Dermis blood vessel endothelial cell (primary cell): ENCODE data around the gene GALT. TPM values are rescaled to one million over a fixed set of nuclear protein-coding genes. Genes with fewer than 3 reads are reported as not detected.

Experiments
- DNase-seq: peaks from one replicate; pipeline ENCODE4 v3.0.0; 2010
- total RNA-seq: library from RNA; depleted of rRNA; stranded (reverse); fragments of >200 nt; gene quantifications from 2 replicates; pipeline ENCODE4 v1.2.3, GENCODE V29; 2014

The GALT gene
- 36.8 and 45.3 TPM in 2 replicates for total RNA-seq

DNA sequence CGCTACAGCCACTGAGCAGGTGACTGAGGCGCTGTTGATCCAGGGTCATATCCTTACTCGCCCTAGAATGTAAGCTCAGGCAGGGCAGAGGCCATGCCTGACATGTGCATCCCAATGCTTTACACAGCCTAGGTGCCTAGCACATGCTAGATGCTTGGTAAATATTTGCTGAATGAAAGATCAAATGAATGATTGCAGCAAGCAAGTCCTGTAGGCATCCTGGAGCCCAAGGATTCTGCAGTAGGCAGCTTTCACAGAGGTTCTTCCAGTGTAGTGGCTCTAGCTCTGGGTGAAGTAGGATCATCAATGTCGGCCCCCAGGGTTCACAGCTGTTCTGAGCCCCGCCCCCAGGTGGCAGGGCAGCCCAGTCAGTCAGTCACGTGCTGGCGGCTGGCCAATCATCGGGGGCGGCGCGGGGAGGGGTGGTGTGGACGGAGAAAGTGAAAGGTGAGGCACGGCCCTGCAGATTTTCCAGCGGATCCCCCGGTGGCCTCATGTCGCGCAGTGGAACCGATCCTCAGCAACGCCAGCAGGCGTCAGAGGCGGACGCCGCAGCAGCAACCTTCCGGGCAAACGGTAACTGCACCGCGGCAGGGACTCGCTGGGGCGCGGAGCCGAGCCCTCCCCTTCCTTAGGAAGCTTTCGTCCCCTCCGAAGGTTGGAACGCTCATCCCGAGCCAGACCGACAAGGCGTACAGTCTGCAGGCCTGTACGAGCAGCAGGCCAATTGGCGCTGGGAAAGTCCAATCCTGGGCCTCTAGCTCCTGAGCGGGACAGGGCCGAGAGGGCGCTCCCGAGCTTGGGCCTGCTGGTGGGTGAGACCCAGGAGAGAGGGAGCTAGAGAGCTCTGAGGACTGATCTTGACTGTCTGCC lies at the start of gene GALT:
TSS of gene GALT (plus strand) at position 465 of the 873 bp plus-strand sequence. CDS start at position 495, 30 bp downstream.
- DNase-seq, result peak; percentile 93

DNA sequence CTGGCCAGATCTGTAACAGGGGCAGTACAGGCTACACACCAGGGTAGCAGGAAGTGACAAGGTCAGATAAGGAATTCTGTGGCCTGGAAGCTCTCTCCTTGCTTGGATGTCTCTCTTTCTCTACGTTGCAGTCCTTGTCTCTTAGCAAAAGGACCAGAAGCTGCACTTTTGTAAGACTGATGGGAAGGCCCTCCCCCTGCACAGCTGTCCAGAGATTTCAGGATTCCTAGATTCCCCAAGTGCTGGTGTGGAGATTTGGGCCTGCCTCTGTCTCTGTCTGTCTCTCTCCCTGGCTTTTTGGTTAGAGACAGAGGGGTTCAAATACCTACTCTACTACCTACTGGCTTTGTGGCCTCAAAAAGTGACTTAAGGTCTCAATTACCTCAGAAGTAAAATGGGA lies 46.9 kb upstream of the GALT start:
- no peak for DNase-seq

DNA sequence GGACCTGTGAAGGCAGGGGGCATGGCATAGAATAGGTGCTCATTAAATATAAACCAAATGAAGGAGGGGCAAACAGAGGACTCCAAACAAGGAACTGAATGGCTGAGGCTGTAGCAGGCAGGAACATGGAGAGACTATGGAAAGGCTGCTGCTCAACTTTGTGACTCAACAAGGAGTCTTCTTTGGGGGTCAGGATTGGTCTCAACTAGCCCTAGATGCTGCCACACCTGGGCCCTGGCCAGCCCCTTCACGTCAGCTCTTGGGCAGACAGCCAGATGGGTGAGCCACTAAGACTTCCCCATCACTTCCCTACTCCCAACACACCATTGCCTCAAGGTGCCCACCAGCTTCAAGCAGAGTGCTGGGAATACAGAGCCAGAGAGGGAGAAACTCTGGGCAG lies 45.6 kb upstream of the GALT start:
- no peak for DNase-seq

DNA sequence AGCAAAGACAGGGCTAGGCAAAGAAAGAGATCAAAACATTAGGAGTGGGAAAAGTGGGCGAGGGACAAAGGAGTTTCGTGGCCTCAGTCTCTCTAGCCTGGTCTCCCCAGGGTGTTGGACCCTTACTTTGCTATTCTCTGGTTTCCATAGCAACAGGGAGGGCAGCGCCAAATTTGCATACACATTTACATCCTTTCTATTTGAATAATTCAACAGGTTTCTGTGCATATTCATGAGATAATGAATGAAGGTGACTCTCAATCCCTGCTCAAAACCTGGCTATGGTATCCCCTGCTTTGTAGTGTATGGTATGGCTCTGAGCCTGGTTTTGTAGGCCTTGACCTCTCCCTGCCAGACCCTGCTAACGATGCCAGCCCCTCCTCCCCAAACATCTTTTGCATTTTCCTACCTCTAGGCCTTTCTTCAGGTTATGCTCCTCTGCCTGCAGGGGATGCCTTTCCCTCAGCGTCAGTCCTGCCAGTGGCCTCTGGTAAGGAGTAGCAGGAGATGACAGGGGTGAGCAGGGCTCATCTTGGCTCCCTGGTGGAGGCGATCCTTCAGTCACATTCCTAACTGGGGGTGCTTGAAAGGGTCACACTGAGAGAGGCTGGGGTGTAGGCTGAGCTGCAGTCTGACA lies 44.4 kb upstream of the GALT start:
- no peak for DNase-seq

DNA sequence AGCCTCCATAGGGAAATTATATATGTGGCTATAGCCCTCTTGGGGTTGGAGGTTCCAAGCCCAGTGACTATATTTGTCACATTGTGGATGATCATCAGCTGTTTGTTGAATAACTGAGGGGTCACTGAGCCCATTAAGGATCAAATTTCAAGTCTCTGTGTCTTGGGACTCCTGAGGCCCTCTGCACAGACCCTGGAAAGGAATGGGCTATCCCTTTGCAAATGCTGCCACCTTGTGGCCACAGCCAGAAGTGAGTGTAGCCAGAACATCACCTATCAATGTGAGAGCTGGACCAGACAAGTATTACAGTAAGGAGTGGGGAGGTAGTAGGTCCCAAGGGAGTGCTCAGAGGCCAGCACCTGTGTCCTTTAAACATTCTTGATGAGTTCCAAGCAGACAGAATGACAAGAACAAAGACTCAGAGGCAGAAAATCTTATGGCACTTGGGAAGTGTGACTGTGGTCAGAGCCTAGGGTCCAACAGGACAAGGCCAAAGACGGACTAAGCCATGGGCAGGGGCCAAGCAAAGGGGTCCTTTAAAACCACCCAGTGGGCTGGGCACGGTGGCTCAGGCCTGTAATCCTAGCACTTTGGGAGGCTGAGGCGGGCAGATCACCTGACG lies 42.8 kb upstream of the GALT start:
- peak; percentile 84 for DNase-seq

DNA sequence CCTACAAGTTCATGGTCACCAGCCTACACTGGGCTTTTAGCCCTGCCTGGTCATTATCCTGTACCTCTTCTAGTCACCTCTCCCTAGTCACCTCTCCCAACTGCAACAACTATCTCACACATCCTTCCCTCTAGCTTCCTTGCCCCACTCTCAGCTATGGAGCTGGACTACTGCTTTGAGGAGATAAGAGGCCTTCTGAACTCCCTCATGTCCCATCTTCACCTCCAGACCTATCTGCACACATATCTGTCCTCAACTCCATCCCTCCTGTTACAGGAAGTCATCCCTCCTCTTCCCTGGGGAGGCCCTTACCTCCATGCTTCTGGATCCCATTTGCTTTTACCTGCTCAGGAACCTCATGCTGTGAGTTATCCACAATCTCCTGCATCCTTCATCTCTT lies 40.3 kb upstream of the GALT start:
- no peak for DNase-seq

DNA sequence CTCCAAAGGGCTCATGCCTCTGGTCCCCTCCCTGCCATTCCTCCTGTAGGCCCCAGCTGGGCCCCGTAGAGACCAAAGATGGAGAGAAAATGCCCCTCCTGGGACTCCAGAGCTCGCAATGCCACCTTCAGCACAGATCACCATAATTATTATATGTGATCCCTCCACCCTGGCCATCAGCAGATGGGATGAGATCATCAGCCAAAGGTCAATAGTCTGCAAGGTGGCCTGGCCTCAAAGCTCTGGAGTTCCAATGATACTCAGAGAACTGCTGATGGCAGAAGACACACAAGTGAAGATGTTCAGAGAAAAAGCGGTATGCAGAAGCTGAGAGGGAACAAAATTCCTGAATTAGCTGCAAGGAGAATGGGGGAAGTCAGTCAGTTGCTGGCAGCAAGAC lies 39.6 kb upstream of the GALT start:
- no peak for DNase-seq

DNA sequence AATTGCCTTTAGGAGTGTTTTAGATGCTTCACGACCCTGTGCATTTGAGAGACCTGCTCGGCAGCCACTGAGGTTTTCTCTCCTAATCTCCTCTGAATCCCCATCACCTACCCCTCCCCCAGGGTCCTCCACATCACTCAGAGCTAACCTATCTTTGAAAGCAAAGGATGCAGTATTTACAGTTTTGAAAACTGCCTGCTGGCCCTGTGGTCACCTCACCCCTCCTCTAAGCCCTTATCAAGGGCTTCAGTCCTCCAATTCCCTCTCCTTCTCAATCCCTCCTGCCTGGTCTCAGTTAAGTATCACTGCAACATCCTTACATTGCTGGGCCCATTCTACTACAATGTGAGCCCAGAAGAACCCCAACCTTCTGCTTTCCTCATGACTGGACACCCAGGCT lies 39.1 kb upstream of the GALT start:
- no peak for DNase-seq

DNA sequence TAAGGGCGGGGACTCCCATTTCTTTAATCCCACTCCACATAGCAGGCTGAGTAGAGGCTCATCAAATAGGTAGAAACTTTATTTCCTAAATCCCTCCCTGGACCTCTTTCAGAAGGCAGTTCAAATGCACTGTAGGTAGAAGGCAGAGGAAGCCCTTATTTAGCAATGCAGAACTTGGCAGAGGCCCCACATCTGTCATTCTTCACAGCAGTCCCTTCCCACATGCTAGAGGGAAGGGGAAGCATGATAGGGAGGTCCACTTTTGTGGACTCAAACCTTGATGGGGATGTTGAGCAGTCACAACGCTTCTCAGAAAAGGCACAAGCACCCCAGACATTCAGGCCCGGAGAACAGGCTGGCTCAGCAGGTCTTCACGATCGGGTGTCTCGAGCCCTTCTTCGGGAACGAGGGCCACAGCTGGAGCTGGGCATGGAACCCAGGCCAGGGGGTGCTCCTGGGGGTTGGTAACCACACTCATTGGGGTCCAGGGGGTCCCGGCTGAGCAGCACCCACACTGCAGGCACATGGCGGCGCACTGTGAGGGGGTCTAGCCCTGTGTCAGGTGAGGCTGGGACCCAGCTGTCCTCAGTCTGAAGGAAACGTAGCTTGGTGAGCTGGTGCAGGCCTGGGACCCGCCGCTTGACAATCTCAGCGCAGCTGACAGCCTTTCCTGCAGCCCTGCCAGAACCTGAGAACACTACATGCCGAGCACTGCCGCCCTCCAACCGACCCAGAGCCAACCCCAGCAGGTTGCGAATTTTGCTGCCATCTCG lies 35.9 kb upstream of the GALT start:
- no peak for DNase-seq

DNA sequence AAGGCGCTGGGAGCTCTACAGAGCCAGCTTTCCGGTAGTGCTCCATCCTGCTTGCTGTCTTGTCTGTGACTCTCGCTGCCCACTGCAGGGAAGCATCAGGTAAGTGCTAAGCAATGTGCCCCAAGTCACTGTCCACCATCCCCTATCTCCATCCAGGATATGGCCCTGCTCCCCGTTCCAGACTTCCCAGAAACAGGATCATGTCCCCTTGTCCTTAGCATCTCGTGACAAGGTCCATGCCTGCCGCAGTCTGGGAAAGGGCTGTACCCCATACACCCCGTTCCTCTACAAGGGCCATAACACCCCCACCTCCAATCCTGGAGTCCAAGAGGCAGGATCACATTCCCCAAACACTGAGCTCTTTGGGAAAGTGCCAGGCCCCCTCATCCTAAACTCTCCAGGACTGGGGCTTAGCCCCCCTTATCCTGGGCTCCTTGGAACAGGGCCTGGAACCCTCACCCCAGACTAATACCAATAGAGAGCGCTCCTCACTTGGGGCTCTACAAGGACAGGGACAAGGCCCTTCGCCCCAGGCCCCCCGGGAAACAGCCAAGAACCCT lies 35.1 kb upstream of the GALT start:
- no peak for DNase-seq

DNA sequence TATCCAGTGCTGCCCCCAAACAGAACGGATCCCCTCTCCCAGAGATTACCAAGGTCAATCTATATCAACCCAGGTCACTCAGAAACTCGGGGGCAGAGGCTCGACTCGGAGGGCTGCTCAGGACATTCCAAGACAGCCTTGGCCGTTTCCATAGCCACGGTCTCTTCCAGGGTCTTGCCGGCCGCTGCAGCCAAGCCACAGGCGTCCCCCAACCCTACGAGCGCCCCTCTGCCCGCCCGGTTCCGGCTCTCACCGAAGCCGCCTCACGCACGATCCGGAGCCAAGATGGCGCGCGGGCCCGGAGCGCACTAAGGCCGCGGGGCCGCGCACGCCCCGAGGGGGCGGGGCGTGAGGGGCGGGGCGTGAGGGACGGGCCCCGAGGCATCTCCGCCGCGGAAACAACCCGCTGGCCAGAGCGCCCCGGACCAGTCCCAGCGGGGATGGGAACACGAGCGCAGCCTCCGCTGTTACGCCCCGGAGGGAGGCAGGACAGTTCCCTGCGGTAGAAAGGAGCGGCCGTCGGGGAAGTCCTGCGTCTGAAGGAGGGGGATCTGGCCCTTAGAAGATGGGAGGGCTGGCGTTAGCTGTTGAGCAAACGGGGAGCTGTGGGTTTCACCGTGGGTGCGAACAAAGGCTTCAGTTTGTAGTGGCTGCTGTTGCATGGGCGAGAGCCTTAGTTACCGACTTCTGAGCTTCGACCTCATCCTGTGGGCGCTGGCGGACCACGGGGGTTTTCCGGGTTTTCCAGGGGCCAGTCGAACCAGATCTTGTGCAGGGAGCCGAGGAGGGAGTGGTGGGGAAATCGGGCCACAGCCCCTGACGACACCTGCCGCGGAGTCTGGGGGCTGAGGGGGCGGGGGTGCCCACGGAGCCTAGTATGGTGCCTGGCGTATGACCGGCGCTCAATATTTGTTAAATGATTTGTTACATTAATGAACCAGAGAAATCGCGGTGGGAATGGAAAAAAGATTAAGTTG lies 34.4 kb upstream of the GALT start, which contains the start of gene RPP25L:
TSS of gene RPP25L (minus strand) at position 287 of the 977 bp plus-strand sequence. CDS start 801 bp downstream, outside the sequence.
- peak; percentile 86 for DNase-seq

DNA sequence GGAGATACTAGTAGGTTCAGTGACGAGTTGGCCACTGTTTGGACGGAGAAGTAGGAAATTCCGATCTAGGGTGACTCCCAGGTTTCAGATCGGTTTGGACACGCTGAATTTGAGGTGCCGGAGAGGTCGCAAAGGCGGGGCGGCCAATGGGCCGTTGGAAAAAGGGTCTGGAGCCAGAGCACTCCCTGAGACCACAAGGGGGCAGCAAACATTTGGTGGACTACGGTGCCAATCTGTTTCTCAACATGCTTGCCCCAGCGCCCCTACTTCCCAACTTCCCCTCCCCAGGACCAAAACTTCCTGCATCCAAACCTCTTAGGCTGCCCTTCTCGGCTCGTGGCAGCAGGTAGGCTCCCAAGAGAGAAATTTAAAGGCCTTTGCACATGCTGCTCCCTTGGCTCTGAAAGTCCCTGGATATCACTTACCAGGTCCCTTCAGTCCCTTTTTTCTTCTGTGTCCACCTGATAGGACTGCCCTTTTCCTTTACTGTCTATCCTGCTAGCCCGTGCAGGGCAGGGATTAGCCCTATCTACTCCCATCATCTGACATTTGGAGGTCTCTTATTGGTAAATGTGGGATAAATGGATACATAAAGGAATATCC lies 33.6 kb upstream of the GALT start:
- peak; percentile 88 for DNase-seq

DNA sequence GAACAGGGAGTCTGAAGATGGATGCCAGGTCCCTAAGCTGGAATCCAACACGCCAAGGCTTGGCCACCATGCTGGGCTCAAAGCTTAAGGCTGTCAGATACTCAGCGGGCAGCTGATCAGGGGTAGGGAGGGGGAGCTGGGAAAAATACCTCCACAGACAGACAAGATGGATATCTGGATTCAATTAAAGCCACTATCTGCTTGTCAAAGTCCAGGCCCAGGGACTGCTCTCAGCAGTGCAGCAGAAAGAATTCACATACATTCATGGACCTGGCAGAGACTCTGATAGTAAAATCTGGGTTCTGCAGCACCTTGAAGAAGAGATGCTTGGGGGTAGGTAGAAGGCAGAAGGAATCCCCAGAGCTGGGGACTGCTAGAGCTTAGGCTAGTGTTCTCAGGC lies 31.3 kb upstream of the GALT start:
- DNase-seq, result no peak

DNA sequence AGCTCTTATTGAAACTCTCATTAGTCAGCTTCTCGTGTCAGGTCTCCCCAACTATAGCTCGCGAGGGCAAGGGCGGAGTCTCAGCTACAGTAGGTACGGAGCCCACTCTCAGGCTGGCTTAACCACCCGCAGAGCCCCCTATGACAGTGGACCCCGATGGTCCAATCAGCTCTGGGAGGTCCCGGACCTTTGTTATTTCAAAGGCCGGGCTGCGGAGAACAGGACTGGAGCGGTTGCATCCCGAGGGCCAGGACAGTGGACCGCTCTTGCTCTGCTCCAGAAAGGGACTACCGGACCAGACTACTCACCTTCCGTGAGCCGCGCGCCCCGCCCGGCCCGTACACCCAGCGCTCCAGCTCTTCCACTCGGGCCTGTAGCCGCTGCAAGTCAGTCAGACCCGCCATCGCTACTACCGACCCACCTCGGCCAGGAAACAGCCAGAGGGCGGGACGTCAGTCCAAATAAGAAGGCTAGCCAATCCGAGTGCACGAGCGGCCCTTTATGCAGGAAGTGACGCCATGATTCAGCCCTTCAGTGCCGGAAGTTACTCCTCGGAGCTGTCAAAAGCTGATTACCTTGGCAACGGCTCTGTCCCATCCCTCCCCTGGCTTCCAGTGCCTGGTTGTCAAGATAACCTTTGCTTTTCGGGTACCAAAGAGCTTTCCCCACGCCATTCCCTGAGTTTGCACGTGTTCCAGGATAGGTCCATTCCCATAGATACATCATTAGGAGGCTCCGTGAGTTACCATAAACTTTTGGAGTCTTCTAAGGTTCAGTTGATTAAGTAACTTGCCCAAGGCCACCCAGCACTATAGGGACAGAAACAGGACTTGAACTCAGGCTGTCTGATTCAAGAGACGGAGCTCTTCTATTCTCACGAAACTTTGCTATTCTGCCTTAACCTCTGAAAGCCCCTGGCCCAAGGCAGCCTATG lies 26.1 kb upstream of the GALT start, which contains the start of gene DCTN3:
TSS of gene DCTN3 (minus strand) at position 435 of the 934 bp plus-strand sequence. CDS start at position 404, 31 bp downstream.
- peak; percentile 96 for DNase-seq

DNA sequence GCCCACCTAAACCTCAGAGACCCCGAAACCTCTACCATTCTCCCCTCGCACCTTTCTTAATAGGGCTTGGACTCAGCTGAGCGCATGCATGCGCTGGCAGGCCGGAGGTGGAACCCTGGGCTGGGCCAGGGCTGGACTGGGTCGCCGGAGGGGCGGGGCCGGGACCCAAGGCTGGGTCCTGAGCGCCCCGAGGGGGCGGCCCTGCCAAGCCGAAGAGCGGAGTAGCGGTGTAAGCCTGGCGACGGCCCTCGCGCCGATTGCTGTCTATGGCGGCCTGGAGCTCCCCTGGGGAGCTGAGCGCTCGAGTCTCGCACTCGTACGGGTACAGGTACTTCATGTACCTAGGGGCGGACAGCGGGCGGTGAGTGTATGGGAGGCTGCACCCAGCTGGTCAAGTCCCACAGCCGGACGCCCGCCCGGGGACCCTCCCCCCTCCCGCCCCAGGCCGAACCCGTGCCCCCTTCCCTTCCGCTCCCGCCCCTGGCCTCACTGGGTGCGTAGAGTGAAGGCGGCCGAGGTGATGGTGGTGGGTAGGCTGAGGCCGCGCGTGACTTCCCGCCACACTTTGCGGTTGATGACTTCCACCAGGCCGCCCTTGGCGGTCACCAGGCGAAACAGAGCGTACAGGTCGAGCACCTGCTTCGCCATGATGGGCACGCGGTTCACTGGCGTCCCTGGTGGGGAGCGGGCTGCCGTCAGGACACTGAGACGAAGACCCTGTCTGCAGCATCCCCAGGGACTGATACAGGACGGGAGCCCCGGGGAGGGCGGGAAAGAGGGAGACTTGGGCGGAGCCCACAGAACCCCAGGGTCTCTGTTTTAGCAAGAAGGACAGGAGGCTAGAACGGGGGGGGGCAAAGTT lies 22.9 kb upstream of the GALT start:
- DNase-seq, result no peak

DNA sequence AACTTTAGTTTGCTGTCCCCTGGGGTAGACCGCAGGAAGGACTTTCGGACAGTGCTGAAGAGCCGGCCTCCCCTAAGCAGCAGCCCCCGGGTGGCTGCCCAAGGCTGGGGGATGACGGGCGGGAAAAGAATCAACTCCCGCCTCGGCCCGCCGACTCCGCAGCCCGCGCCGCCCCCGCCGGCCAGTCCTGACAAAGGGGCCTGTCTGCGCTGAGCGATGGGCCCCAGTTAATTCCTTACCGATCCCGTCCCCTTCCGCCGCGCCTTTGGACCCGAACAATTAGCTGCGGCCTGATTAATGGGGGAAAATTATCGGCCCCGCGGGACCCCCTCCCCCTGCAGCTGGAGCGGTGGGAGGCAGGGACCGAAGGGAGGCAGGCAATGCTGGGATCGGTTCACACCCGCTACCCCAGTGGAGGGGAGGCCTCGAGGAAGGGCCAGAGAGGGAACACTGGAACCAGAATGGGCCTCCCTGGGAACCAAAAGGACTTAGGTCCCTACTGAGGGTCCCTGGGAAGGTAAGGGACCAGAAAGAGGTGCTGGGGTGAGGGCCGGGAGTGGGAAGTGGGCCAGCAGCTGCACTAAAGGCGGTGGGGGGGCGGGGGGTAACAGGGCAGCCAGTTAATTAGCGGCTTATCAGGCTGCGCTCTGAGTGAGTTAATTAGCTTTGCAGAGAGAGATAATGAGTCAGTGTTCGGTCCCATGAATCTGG lies 21.8 kb upstream of the GALT start:
- DNase-seq, result no peak

DNA sequence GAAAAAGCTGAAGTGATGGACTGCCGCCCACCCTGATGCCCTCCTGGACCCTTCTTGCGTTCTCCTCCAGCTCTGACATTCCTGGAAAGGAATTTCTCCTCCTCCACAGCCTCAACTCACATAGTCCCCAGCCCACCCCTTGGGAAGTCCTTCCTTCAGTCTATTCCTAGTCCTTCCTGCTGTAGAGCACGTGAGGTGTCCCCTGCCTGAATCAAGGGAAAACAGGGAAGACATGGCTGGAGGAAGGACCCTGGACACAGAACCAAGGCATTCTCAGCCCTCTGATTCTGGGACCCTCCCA lies 21.3 kb upstream of the GALT start:
- DNase-seq, result no peak
